HG02884 (cell line): Measurements from ENCODE around the gene MALL.
"Not testable (repeated sequence)": the region's sequence is repeated elsewhere in the genome, so short reads cannot be mapped to it uniquely, and the experiment has no call there.

ENCODE experiments used
- ATAC-seq: cut with Tn5 transposase; IDR thresholded peaks from one replicate; pipeline ENCODE4 v1.9.1; 2021; ENCODE audit warnings: mild to moderate bottlenecking, moderate library complexity; ENCODE audit not compliant: unreplicated experiment

MALL gene

GRCh38 chr2:110099471-110100225 lies 16.0 kb downstream of the MALL start:
- no peak for ATAC-seq

GRCh38 chr2:110099038-110099425 lies 16.6 kb downstream of the MALL start:
- no peak for ATAC-seq

GRCh38 chr2:110097506-110098220 lies 18.0 kb downstream of the MALL start:
- no peak for ATAC-seq

GRCh38 chr2:110095994-110096633 lies 19.5 kb downstream of the MALL start:
- no peak for ATAC-seq

- not testable (repeated sequence) for ATAC-seq
Observed at GRCh38 chr2:110094884-110095534, 20.6 kb downstream of the MALL start.

- ATAC-seq: not testable (repeated sequence)
Observed at GRCh38 chr2:110093924-110094323, 21.7 kb downstream of the MALL start.

- ATAC-seq: not testable (repeated sequence)
Observed at GRCh38 chr2:110090164-110090563, 25.5 kb downstream of the MALL start.

- ATAC-seq: not testable (repeated sequence)
Observed at GRCh38 chr2:110083757-110084156, 31.9 kb downstream of the MALL start.

GRCh38 chr2:110083162-110083561 lies 32.5 kb downstream of the MALL start:
- ATAC-seq: not testable (repeated sequence)

- ATAC-seq: not testable (repeated sequence)
Observed at GRCh38 chr2:110078104-110078503, 37.5 kb downstream of the MALL start.

GRCh38 chr2:110075896-110076295 lies 39.7 kb downstream of the MALL start:
- ATAC-seq: not testable (repeated sequence)

- ATAC-seq: not testable (repeated sequence)
Observed at GRCh38 chr2:110069869-110070268, 45.8 kb downstream of the MALL start.

GRCh38 chr2:110068153-110068552 lies 47.5 kb downstream of the MALL start:
- not testable (repeated sequence) for ATAC-seq

GRCh38 chr2:110062332-110062731 lies 53.3 kb downstream of the MALL start:
- ATAC-seq: not testable (repeated sequence)

GRCh38 chr2:110060550-110060949 lies 55.1 kb downstream of the MALL start:
- ATAC-seq: not testable (repeated sequence)

GRCh38 chr2:110059694-110060358 lies 55.8 kb downstream of the MALL start:
- ATAC-seq: not testable (repeated sequence)

GRCh38 chr2:110059009-110059693 lies 56.5 kb downstream of the MALL start:
- ATAC-seq: not testable (repeated sequence)

- ATAC-seq: not testable (repeated sequence)
Observed at GRCh38 chr2:110058034-110058433, 57.6 kb downstream of the MALL start.

- ATAC-seq: not testable (repeated sequence)
Observed at GRCh38 chr2:110055819-110056408, 59.7 kb downstream of the MALL start.
